GM18498 (cell line): ENCODE data around the gene SFT2D2.

ENCODE experiments used
- ATAC-seq: cut with Tn5 transposase; IDR thresholded peaks from one replicate; pipeline ENCODE4 v1.9.1; 2021; ENCODE audit warnings: mild to moderate bottlenecking, moderate library complexity; ENCODE audit not compliant: unreplicated experiment

SFT2D2 gene

GRCh38 chr1:168221275-168221674, 4.5 kb upstream of the SFT2D2 start:
- no peak for ATAC-seq

- ATAC-seq = no peak
Measured at GRCh38 chr1:168223261-168223660, 2.5 kb upstream of the SFT2D2 start.

- ATAC-seq = no peak
Measured at GRCh38 chr1:168223681-168224540, 1.9 kb upstream of the SFT2D2 start.

- no peak for ATAC-seq
Measured at GRCh38 chr1:168224991-168225390, 813 bp upstream of the SFT2D2 start.

- peak; percentile 19 for ATAC-seq
Measured at GRCh38 chr1:168227620-168228019, 1.8 kb downstream of the SFT2D2 start.

- no peak for ATAC-seq
Measured at GRCh38 chr1:168229893-168230292, 4.1 kb downstream of the SFT2D2 start.

GRCh38 chr1:168230709-168231108, 4.9 kb downstream of the SFT2D2 start:
- ATAC-seq = no peak

GRCh38 chr1:168234846-168235547, 9.2 kb downstream of the SFT2D2 start:
- ATAC-seq = peak; percentile 81

- no peak for ATAC-seq
Measured at GRCh38 chr1:168235548-168235885, 9.7 kb downstream of the SFT2D2 start.

- ATAC-seq = no peak
Measured at GRCh38 chr1:168235937-168236336, 10.1 kb downstream of the SFT2D2 start.

GRCh38 chr1:168236836-168237611, 11.2 kb downstream of the SFT2D2 start:
- no peak for ATAC-seq

- no peak for ATAC-seq
Measured at GRCh38 chr1:168243198-168243597, 17.4 kb downstream of the SFT2D2 start.

GRCh38 chr1:168243636-168244212, 17.9 kb downstream of the SFT2D2 start:
- no peak for ATAC-seq

- no peak for ATAC-seq
Measured at GRCh38 chr1:168245042-168245441, 19.2 kb downstream of the SFT2D2 start.

- ATAC-seq = no peak
Measured at GRCh38 chr1:168246506-168246905, 20.7 kb downstream of the SFT2D2 start.

- ATAC-seq = no peak
Measured at GRCh38 chr1:168252204-168252733, 26.5 kb downstream of the SFT2D2 start.

GRCh38 chr1:168256164-168256563, 30.4 kb downstream of the SFT2D2 start:
- ATAC-seq = no peak

GRCh38 chr1:168257397-168257796, 31.6 kb downstream of the SFT2D2 start:
- ATAC-seq = no peak

GRCh38 chr1:168259567-168259966, 33.8 kb downstream of the SFT2D2 start:
- no peak for ATAC-seq

- no peak for ATAC-seq
Measured at GRCh38 chr1:168260393-168260792, 34.6 kb downstream of the SFT2D2 start.

- ATAC-seq = no peak
Measured at GRCh38 chr1:168261390-168261789, 35.6 kb downstream of the SFT2D2 start.
